H9 (cell line): ENCODE data around the gene LRRC52. TPM values are rescaled to one million over a fixed set of nuclear protein-coding genes. Genes with fewer than 3 reads are reported as not detected.

Source experiments
- DNase-seq: peaks from one replicate; pipeline ENCODE4 v3.0.0-alpha.2; 2017
- H2AFZ ChIP-seq: one replicate; pipeline ENCODE4 v1.6.1; 2013; ENCODE audit warnings: mild to moderate bottlenecking, low read length, control low read depth, moderate library complexity
- H2AK5ac ChIP-seq: 2 replicates; pipeline ENCODE4 v1.6.1; 2013; ENCODE audit warnings: low read length, control low read depth, mixed read lengths; ENCODE audit not compliant: insufficient read length
- H2BK120ac ChIP-seq: one replicate; pipeline ENCODE4 v1.6.1; 2013; ENCODE audit warnings: low read depth, mild to moderate bottlenecking, low read length, control low read depth, inconsistent platforms; ENCODE audit not compliant: poor library complexity, severe bottlenecking
- H2BK12ac ChIP-seq: 2 replicates; pipeline ENCODE4 v1.6.1; 2013; ENCODE audit warnings: low read length, control low read depth, mixed read lengths, low read depth; ENCODE audit not compliant: insufficient read length
- H2BK15ac ChIP-seq: 2 replicates; pipeline ENCODE4 v1.6.1; 2013; ENCODE audit warnings: low read depth, low read length, control low read depth
- H2BK20ac ChIP-seq: one replicate; pipeline ENCODE4 v1.6.1; 2013; ENCODE audit warnings: low read depth, mild to moderate bottlenecking, low read length, control low read depth, inconsistent platforms; ENCODE audit not compliant: poor library complexity, severe bottlenecking
- H2BK5ac ChIP-seq: 2 replicates; pipeline ENCODE4 v1.6.1; 2013; ENCODE audit warnings: low read length, control low read depth, mixed read lengths; ENCODE audit not compliant: insufficient read length
- H3K14ac ChIP-seq: 2 replicates; pipeline ENCODE4 v1.6.1; 2013; ENCODE audit warnings: low read length, control low read depth; ENCODE audit not compliant: insufficient read depth
- H3K18ac ChIP-seq: 2 replicates; pipeline ENCODE4 v1.6.1; 2013; ENCODE audit warnings: low read depth, mild to moderate bottlenecking, mixed read lengths, low read length, control low read depth; ENCODE audit not compliant: insufficient read length
- H3K23ac ChIP-seq: 2 replicates; pipeline ENCODE4 v1.6.1; 2013; ENCODE audit warnings: low read length, control low read depth, mixed read lengths, low read depth; ENCODE audit not compliant: insufficient read length
- H3K23me2 ChIP-seq: 2 replicates; pipeline ENCODE4 v1.6.1; 2013; ENCODE audit warnings: low read depth, mild to moderate bottlenecking, mixed read lengths, low read length, control low read depth; ENCODE audit not compliant: insufficient read length, poor library complexity, severe bottlenecking
- H3K27ac ChIP-seq: 2 replicates; pipeline ENCODE4 v1.5.1; 2013; ENCODE audit warnings: low read length, control low read depth, mixed read lengths, low read depth; ENCODE audit not compliant: insufficient read length
- H3K27me3 ChIP-seq: 2 replicates; pipeline ENCODE4 v1.6.1; 2013; ENCODE audit warnings: low read length, control low read depth, inconsistent platforms; ENCODE audit not compliant: insufficient read depth
- H3K4ac ChIP-seq: 2 replicates; pipeline ENCODE4 v1.6.1; 2013; ENCODE audit warnings: low read depth, mild to moderate bottlenecking, control low read depth, inconsistent platforms, low read length, moderate library complexity
- H3K4me1 ChIP-seq: 2 replicates; pipeline ENCODE4 v1.6.1; 2013; ENCODE audit warnings: low read length, control low read depth, inconsistent platforms; ENCODE audit not compliant: insufficient read depth
- H3K4me2 ChIP-seq: 2 replicates; pipeline ENCODE4 v1.6.1; 2013; ENCODE audit warnings: low read length, control low read depth, mixed read lengths; ENCODE audit not compliant: insufficient read length, insufficient read depth
- H3K56ac ChIP-seq: 2 replicates; pipeline ENCODE4 v1.6.1; 2013; ENCODE audit warnings: low read depth, mild to moderate bottlenecking, mixed read lengths, low read length, control low read depth; ENCODE audit not compliant: insufficient read length
- H3K79me1 ChIP-seq: 2 replicates; pipeline ENCODE4 v1.6.1; 2013; ENCODE audit warnings: low read depth, mild to moderate bottlenecking, moderate library complexity, low read length, control low read depth, inconsistent platforms; ENCODE audit not compliant: insufficient read depth, poor library complexity, severe bottlenecking
- H3K79me2 ChIP-seq: 2 replicates; pipeline ENCODE4 v1.6.1; 2013; ENCODE audit warnings: low read length, control low read depth, inconsistent platforms; ENCODE audit not compliant: insufficient read depth
- H3K9ac ChIP-seq: 2 replicates; pipeline ENCODE4 v1.6.1; 2013; ENCODE audit warnings: low read length, control low read depth, mixed read lengths; ENCODE audit not compliant: insufficient read length; ENCODE audit errors: extremely low read depth
- H3K9me3 ChIP-seq: one replicate; pipeline ENCODE4 v1.6.1; 2013; ENCODE audit warnings: low read depth, low read length, inconsistent platforms; ENCODE audit not compliant: control insufficient read depth
- H3T11ph ChIP-seq: one replicate; pipeline ENCODE4 v1.6.1; 2013; ENCODE audit warnings: mild to moderate bottlenecking, low read length, control low read depth, inconsistent platforms
- H4K20me1 ChIP-seq: one replicate; pipeline ENCODE4 v1.6.1; 2013; ENCODE audit not compliant: control insufficient read depth, insufficient read length, insufficient read depth
- H4K5ac ChIP-seq: 2 replicates; pipeline ENCODE4 v1.6.1; 2013; ENCODE audit warnings: low read depth, mild to moderate bottlenecking, mixed read lengths, low read length, control low read depth; ENCODE audit not compliant: insufficient read length
- H4K8ac ChIP-seq: replicated peaks from 2 replicates; pipeline ENCODE4 v1.6.1; 2013; ENCODE audit warnings: low read length, control low read depth, mixed read lengths, low read depth; ENCODE audit not compliant: insufficient read length
- H4K91ac ChIP-seq: 2 replicates; pipeline ENCODE4 v1.6.1; 2013; ENCODE audit warnings: low read depth, mild to moderate bottlenecking, moderate library complexity, mixed read lengths, low read length, control low read depth; ENCODE audit not compliant: insufficient read length
- H3K27ac Mint-ChIP-seq, 3 experiments: 2 replicates in 2 of 3; 3 replicates in 1 of 3; pipeline ENCODE4 v1.8.0; 2020 to 2021; ENCODE audit warnings: mixed read lengths in 3 of 3, mild to moderate bottlenecking in 1 of 3, moderate library complexity in 1 of 3
- H3K27me3 Mint-ChIP-seq: 2 replicates; pipeline ENCODE4 v1.8.0; 2021; ENCODE audit warnings: low read depth, mild to moderate bottlenecking, moderate library complexity, mixed read lengths
- H3K36me3 Mint-ChIP-seq, 3 experiments: 2 replicates in 2 of 3; 3 replicates in 1 of 3; pipeline ENCODE4 v1.8.0; 2020 to 2021; ENCODE audit warnings: low read depth in 3 of 3, mixed read lengths in 3 of 3; ENCODE audit not compliant: insufficient read depth in 1 of 3
- H3K4me1 Mint-ChIP-seq, 2 experiments: 2 replicates each; pipeline ENCODE4 v1.8.0; 2020; ENCODE audit warnings: mixed read lengths in 2 of 2
- H3K4me3 Mint-ChIP-seq, 2 experiments: 2 replicates in 1 of 2; 3 replicates in 1 of 2; pipeline ENCODE4 v1.8.0; 2020 to 2021; ENCODE audit warnings: mild to moderate bottlenecking in 2 of 2, mixed read lengths in 2 of 2, moderate library complexity in 1 of 2
- H3K9me3 Mint-ChIP-seq, 2 experiments: 2 replicates in 1 of 2; 3 replicates in 1 of 2; pipeline ENCODE4 v1.8.0; 2020; ENCODE audit warnings: mild to moderate bottlenecking in 2 of 2, mixed read lengths in 2 of 2, moderate library complexity in 1 of 2
- CTCF ChIP-seq: fragments of 200-600 bp; sonication (generic); conservative IDR thresholded peaks from 3 replicates; pipeline ENCODE4 v1.8.0; 2021; ENCODE audit warnings: antibody characterized with exemption, mild to moderate bottlenecking
- WGBS: extraction: QIAGEN DNeasy Blood & Tissue Kit; methylation state at CpG from one replicate; pipeline ENCODE4 v1.1.7; 2013; ENCODE audit warnings: missing lambda C conversion rate, low lambda C conversion rate, mixed read lengths; ENCODE audit not compliant: insufficient read length; ENCODE audit errors: extremely low coverage; 5-methylcytosine and 5-hydroxymethylcytosine counted together
- total RNA-seq: library from RNA; stranded (reverse); gene quantifications from 2 replicates; pipeline ENCODE4 v1.2.1, GENCODE V29; 2021

The LRRC52 gene
- total RNA-seq, 1 experiment from 2014 or later: not detected

GRCh38 chr1:165595246-165595938 is 51.6 kb downstream of the LRRC52 start:
- no peak overlapping the region for H4K91ac ChIP-seq
- H3K79me1 ChIP-seq: no peaks in the 10 kb centered on the region
- no peak for TF ChIP-seq CTCF
- Mint-ChIP-seq H3K27ac (no peak overlapping the region), H3K9me3 (no peaks in the 10 kb centered on the region), H3K27me3 (peaks cover 2% of the 10 kb centered on the region), H3K36me3 (no peaks in the 10 kb centered on the region), H3K4me1 (peaks cover 28 to 32% of the 10 kb centered on the region in 2 experiments), H3K4me3 (no peak overlapping the region)
- no peak overlapping the region for H3T11ph ChIP-seq
- no peak for DNase-seq
- H3K14ac ChIP-seq: no peak overlapping the region
- H3K9me3 ChIP-seq: no peaks in the 10 kb centered on the region
- H3K27ac ChIP-seq: no peak overlapping the region
- no peak overlapping the region for H2BK15ac ChIP-seq
- no peak overlapping the region for H3K4ac ChIP-seq
- no CpG with 5 or more reads among the region's 1 CpG for WGBS
- H3K4me2 ChIP-seq: no peak overlapping the region
- peaks cover 4% of the 10 kb centered on the region for H3K23me2 ChIP-seq
- H2AK5ac ChIP-seq: no peak overlapping the region
- H3K23ac ChIP-seq: no peak overlapping the region
- no peak overlapping the region for H4K5ac ChIP-seq
- H2BK20ac ChIP-seq: no peak overlapping the region
- H4K8ac ChIP-seq: no peak overlapping the region
- H3K4me1 ChIP-seq: no peaks in the 10 kb centered on the region
- no peak overlapping the region for H2BK12ac ChIP-seq
- H3K27me3 ChIP-seq: no peaks in the 10 kb centered on the region
- H3K79me2 ChIP-seq: no peaks in the 10 kb centered on the region
- no peak overlapping the region for H2BK120ac ChIP-seq
- H3K9ac ChIP-seq: no peak overlapping the region
- no peaks in the 10 kb centered on the region for H4K20me1 ChIP-seq
- no peak overlapping the region for H3K56ac ChIP-seq
- H3K18ac ChIP-seq: no peak overlapping the region
- no peak overlapping the region for H2AFZ ChIP-seq
- H2BK5ac ChIP-seq: no peak overlapping the region
